NCI-H1092 (cell line): Measurements from ENCODE around the gene CDC14B.

Experiments
- DNase-seq: peaks from one replicate; lab custom pipeline; 2025; lab: John Stamatoyannopoulos, UW

CDC14B gene

DNA sequence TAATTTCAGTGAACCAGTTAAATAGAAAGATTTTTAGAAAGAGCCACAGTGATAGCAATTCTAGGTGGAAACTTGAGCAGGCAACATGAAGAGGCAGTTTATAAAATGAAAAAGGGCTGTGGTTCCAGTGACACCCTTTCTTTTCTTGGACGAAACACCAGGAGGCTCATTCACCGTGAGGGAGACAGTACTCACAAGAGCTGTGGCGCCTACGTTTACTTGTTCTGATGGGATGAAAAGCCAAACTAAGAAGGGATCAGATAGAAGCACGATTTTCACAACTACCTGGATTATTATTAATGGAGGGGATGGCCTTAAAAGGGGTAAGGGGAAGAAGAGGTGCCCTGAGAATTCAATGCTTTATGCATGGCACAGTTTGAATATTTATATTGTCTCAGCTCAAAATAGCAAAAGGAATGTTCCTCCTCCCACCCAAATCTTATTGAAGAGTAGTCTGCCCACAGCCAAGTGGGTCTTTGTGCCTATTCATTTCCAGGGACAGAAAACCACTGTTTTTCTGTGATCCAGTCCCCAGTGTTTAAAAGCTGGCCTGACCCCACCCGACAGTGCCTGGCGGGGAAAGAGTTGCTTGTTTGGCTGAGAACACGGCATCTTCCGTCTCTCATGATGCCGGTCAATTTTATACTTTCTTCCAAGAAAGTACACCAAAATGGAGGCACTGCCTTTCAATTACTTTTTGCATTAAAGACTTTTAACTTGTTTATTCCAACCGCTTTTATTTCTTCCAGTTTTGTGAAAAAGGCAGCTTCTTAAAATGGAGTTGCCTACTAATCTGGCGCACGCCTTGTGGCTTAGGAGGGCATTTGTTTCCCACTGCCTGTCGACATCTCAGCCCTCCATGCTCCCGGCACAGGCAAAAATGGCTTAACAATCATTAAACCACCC, 117.8 kb downstream of the CDC14B start:
- DNase-seq: no peak

DNA sequence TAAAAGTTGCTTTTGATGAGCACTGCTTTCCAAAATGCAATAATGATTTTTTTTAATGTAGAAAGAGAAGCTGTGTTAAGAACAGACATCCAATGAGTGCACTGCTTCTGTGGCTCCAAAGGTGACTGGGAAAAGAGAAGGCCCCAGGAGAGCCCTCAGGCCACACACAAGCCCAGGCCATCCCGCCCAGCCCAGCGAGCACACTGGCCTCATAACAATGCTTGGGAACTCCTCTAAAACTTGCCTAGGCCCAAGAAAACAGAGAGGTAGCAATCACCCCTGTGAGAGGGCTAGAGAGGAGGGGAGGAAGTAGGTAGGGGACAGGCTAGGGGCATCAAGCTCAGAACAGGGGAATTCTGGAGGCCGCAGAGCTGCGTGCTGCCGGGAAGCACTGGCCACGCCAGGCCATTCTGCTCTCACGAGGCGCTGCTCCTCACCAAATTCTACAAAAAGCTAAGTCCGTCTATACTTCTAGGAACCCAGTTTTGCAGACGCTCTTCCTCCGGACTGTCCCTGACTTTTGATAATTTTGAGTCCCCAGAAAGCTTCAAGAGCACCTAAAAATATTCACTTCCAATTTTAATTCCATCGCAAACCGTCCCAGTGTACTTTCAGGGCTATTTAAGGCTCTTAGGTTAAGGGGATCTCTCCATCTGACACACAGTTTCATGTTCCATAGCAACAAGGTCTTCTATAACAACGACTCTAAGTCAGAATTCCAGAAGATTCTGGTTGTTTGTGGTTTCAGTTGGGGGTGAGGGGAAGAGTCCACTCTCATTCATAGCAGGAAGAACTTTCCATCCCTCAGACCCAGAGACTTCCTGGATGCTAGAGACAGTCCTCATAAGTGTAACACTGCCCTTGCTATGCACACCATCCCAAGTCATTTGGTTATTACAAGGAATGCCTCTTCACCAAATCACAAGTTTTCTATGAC, 118.7 kb downstream of the CDC14B start:
- DNase-seq: no peak

DNA sequence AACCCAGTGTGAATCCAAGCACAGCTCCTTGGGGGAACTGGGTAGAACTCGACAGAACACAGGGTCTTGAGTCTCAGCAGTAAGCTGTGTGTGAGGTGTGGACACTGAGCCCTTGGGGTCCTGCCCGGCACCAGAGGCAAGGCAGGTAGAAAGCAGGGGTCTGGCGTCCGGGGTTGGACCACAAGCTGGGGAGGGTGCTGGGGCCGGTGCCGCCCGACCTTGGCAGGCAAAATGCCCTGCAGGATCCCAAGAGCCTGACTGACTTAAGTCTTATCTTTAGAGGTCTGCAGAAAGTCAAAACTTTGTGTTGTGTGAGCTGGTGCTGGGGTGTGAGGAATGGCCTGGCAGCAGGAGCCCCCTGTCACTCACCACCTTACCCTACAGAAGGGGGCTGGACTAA, 120.4 kb downstream of the CDC14B start:
- no peak for DNase-seq

DNA sequence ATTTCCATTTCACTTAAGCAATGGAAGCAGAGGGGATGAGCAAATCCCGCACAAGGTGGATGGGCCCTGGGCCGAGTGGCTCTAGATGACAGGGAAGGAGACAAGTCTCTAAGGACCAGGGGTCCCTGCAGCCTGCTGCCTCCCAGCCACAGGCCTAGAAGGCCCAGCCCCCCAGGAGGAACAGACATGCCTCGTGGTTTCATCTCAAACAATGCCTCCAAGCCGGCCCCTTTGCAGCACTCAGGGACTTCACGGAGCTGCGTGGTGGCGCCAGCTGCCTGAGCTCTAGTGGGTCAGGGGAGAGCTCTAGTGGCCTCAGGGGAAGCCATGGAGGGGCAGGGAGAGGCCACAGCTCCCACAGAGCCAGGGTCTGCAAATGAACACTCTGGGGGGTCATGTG, 120.8 kb downstream of the CDC14B start:
- DNase-seq: no peak

DNA sequence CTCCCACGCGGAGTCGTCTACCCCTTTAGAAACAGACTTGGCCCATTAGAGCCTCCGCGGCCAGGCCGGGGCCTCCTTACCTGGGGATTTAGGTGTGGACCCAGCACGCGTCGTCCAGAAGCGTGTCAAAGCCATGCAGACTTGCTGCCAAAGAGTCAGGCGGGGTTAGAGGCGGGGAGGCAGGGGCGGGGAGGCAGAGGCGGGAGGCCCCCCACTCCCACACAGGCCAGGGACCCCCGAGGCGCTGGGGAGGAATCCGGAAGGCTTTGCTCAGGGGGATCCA, 122.6 kb downstream of the CDC14B start:
- no peak for DNase-seq

DNA sequence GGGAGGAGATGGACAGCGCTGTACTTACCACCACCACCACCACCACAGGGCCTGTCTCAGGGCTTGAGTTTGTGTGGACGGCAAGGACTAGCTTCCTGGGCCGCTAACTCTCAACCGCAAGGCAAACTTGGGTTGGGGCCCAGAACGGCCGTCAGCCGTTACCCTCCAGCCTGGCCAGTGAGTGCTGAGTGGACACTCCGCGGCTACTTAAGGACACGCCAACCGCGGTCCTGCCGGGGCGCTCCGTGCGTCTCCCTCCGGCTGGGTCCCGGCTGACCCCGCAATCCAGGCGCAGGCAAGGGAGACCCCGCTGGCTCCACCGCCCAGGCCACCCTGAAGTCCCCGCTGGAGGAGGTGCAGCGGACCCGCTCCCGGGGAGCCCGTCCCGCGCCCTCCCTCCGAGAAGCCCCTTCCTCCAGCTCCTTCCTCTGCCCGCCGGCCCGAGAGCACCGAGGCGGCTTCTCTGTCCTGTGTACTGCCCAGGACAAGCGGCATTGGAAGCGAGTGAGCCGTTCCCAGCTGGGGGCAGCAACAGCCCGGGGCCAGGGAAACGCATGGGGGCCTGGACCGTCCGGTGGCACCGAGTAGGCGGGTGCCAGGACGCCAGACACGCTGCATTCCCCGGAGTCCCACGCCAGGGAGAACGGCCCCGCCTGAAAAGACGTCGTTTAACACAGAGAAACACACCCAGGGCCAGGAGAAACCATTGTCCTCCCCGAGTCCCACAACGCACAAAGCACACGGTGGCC, 123.1 kb downstream of the CDC14B start:
- DNase-seq: no peak

DNA sequence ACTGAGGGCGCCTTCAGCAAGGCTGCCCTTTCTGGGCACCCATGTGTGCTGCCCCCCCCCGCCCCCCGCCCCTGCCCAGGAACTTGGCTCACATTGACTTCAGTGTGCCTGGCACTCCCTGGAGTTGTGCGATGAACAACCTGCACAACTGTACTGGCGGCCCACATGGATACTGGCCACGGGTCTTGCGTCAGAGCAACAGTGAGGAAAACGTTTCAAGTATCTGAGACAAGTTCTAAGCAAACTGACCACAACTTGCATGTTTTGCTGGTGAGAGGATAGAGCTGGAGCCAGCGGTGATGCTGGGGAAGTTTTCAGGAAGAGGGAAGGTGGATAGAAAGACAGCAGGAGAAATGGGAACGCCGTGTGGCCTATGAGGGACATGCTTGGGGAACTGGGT, 124.3 kb downstream of the CDC14B start:
- DNase-seq: no peak

DNA sequence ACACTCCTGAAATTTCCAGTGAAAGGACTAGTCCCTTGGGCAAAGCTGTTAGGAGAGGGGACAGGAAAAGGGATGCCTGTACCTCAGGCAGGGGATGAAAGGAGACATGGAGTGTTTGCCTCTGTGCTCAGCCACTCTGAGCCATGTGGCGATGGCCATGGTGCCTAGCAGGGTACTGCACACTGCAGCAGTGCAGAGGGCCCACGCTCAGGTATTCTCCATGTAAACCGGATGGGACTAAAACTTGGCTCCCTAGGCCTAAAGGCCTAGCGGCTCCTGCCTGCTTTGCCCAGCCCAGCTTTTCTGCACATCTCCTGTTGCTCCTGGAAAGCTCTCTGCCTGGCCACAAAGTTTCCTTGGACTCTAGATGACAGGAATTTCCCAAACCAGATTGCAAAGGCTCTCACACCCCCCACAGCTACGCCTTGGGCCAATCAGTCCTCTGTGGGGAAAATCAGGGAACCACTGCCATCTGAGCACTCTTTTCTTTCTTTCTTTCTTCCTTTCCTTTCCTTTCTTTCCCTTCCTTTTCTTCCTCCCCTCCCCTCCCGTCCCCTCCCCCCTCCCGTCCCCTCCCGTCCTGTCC, 125.3 kb downstream of the CDC14B start:
- DNase-seq: no peak

DNA sequence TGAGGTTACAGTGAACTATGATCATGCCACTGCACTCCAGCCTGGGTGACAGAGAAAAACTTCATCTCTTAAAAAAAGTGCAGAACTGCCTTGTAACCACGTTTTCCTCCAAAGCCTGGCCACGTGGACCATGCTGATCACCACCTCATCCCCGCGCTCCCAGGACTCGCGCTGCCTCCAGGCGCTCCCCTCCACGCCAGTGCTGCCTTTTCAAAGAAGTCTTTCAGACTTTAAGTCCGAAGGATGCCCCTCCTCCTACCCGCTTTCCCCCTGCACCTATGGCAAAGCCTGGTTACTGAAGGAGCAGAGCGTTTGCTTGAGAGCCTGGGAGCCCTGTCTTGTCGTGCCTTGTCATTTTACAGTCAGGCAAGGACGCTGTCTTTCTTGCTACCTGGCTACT, 125.9 kb downstream of the CDC14B start:
- DNase-seq: no peak

DNA sequence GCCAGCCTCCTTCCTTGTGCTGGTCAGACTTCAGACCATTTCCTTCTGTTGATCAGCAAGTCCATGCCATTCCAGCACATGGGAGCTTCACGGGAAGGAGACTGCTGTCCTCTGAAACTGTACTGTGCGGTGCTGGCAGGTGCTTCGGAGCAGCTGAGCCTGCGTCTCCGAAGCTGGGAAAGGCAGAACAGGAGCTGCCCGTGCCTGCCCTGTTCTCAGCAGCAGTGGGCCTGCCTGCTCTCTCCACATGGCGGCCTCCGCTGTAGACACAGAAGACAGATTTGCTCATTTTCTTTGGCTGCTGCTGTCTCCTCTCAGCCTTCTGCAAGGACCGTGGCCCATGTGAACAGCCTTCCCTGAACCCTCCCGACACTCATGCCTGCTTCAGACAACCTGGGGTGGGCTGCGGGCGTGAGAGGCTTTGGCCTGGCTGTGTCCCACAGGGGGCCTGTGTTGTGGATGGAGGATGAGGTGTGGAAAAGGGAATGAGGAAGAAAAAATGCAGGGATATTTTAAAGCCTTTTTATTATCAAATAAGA, 126.6 kb downstream of the CDC14B start:
- no peak for DNase-seq

DNA sequence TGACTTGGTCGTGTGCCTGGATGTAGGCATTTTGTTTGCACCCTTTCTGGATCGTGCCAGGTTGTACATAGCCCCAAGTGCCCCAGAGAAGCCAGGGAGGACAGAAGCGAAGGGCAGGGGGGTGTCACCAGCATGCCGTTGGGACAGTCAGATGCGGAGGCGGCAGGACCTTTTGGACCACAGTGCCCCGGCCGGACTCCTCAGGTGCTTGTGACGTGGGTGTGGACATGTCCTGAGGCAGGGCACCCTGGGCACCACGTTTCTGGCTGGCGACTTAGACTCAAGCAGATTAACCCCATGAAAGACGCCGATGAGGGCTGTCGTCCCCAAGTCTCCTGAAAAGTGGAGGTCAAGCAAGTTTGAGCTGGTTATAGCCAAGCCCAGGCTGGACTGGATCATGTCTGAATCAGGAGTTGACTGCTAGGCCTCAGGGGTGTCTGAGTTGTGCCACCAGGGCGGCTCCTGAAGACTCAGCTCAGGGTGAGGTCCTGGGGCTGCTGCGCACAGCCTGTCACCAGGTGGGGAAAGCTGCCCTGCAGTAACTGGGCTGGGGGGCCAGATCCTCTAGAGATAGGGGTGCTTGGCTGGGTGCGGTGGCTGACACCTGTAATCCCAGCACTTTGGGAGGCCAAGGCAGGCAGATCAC, 127.6 kb downstream of the CDC14B start:
- no peak for DNase-seq

DNA sequence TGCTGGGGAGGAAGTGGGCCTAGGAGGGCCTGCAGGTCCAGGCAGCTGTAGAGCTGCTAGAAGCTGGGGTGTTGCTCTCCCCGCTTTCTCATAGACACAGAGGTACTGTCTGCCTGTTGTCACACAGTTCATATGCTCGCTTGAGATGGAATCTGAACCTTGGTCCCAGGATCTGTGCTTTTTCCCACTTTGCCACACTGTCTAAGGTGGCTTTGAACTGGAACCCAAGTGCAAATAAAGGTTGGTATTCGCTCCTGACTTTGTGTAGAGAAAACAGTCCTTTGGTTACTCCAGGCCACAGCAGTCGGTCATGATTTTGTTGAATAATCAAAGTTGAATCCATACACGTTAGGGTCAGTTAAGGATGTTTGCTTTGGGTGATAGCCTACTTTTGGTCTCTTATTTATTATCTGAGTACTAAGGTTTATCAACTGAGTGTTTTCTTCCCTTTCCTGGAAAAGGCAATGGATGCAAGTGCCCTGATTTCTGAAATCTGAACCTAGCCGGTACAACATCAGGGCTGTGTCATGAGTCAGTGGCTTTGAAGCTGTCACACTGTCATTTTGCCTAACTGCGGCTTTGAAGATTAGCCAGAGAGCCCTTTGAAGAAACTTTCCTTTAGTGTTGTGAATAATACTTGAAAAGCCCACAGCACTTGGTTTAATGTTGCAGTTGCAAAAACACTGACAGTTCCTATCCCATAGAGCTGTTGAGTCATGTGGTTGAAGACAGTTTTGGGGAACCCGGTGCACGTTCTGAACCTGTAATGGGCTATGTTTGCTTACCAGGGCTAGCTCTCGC, 128.4 kb downstream of the CDC14B start:
- no peak for DNase-seq

DNA sequence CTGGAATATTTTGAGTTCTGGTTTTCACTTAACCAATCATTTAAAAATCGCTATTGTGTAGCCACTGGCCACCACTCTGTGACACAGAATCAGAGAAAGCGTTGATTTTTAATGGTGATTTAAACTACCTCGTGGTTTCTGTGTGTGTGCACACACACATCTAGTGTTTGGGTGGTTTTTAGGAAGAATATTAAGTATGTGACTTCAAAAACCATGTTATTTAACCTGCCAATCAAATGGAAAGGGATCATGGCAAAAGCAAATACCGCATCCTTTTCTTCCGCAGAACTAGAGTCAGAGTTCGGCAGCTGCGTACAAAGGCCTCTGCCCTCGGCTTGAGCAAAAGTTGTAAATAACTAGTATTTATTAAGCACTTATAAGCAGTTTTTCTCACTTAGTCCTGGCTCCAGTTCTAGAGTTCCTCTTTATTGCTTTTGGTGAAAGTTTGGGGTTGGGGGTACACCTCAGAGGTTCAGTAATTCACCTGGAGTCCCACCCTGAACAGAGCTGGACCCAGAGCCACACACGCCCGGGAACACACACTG, 129.0 kb downstream of the CDC14B start:
- DNase-seq: no peak

DNA sequence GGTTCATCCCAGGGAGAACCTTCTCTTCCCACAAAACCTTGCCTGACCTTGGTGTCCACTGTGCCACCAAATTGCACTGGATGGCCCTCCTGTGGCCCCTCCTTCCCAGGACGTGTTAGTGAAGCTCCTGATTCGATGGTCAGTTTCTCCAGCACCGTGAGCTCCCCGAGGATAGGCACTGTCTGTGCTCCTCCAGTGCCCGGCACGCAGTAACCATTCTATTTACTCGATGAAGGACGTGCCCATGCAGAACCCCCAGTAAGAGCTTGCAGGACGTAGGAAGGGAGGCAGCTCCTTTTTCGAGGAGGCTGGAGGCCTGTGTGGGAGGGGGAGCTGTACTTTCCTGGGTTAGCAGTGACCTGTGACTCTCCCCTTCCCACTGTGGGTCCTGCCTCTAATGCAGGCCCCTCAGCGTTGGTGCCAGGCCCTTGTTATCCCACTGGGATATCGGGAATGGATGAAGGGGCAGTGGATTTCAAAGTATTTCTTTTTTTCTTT, 130.1 kb downstream of the CDC14B start:
- no peak for DNase-seq

DNA sequence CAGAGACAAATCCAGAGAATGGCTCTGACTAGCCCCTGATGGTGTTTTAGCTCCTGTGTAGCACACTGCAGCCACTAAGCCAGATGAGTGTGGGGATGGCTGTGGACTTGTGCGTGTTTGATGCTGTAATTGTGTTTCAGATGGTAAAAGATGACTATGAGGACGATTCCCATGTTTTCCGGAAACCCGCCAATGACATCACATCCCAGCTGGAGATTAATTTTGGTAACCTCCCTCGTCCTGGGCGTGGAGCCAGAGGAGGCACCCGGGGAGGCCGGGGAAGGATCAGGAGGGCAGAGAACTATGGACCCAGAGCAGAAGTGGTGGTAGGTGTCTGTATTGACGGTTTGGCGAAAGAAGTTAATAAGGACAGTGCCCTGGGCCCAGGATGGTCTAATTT, 131.7 kb downstream of the CDC14B start:
- no peak for DNase-seq

DNA sequence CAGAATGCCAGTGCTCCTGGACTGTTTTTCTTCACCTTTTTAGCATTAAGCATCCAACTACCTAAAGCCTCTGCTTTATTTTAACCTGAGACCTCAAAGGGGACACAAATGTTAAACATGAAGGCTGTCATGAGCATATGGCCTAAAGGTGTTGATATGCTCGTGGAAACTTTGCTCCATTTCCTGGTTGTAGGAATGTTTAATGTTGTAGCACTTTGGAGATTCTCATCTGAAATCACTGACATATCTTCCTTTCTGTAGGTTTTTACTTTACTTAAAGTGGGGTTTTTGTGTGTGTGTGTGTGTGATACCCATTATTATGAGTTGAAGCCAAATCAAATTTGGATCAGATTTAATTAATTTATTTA, 132.6 kb downstream of the CDC14B start:
- DNase-seq: no peak

DNA sequence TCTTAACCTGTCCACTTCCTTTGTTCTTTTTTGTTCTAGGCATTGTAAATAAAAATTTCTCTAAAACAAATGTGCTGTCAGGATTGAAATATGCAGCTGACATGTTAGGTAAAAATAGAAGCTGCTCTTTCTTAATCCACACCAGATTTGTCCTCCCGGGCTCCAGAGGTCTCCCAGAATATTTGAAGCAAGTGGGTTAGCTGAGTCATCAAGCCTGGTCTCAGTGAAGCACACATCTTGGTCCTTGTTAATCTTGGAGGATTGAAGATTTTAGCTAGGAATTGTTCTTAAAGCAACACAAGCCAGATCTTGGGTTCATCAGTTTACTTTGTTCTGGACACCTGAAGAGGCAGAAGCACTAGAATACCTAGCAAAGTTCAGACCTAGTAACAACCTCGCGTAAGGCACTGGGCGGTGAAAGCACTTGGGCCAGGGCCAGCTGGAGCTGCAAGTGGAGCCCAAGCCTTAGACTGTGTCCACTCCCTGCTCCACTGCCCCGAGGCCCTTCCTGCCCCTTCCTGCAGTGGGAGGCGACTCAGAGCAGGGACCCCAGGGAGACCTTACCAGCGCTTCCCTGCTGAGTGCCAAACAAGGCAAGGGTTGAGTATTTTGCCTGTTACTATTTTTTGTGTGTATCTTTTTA, 133.1 kb downstream of the CDC14B start:
- DNase-seq: no peak

DNA sequence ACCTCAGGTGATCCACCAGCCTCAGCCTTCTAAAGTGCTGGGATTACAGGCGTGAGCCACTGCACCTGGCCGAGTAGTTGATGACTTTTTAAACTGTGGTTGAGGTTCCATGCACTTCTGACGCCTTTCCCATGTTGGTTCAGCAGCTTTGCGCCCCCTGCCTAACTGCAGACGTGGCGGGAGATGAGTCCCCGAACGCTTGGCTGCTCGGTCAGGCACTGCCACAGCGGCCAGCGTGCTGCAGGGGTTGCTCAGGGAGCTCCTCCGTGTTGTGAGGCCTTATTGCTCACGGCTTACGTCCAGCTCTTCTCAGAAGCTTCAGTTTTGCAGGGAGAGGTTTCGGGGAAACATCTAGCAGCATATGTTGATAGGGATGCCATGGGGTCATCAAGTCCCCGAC, 134.4 kb downstream of the CDC14B start:
- no peak for DNase-seq

DNA sequence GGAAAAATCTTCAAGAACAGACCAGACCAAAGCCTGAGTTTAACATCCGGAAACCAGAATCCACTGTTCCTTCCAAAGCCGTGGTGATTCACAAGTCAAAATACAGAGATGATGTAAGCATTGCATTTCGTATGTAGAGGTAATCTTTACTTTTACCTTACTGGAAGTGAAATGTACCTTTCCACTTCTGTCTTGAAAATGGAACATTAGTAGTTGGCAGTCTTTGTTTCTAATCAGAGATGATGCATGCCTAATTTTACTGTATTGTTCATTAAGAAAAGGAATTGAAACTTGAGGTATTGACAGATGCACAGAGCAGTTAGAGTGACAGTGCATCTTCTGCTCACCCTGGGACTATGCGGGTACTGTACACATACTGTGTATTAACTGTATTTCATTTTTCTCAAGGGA, 135.1 kb downstream of the CDC14B start:
- DNase-seq: no peak
